NOMO-1 treated with DMSO at 0.1 percent for 48 hours (cell line): ENCODE results near the gene CIAO2A.
"Not testable (repeated sequence)": the region's sequence is repeated elsewhere in the genome, so short reads cannot be mapped to it uniquely, and the experiment has no call there.

Experiments used
- DNase-seq: peaks from one replicate; lab custom pipeline; 2025; ENCODE audit not compliant: unreplicated experiment; lab: John Stamatoyannopoulos, UW

The CIAO2A gene, protein sequence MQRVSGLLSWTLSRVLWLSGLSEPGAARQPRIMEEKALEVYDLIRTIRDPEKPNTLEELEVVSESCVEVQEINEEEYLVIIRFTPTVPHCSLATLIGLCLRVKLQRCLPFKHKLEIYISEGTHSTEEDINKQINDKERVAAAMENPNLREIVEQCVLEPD

DNA sequence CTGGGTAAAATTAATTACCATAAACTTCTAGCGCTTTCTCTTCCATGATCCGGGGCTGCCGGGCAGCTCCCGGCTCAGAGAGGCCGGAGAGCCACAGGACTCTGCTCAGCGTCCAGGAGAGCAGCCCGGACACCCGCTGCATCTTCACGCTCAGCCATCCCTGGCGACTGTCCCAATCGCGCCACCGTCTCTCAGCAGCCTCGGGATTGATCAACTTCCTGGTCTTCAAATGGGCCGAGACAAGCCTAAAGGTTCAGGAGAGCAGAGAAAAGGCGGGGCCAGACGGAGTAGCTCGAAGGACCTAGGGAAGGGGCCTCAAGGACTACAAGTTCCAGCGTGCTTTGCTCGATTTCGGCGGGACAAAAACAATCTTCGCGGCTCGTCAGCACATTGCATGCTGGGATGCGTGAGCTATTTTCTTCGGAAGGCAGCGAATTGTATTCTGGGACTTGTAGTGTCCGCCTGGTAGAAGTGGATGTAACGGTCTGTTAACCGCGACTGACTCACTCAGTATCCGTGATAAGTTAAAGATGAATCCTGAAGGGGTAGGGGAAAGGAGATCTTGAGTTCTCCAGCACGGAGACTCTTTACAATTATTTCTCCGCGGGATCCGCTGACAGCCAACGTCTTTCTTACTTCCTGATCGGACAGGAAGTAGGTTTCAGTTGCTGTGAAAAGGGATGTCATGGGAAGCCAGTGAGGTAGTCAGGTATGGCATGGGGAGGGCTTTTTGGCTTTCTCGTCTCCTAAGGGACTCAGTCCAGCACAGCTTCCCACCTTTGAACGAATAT is at the start of gene CIAO2A:
CIAO2A (minus strand) TSS at position 212 of the 791 bp plus-strand sequence; CDS start at position 142, 70 bp downstream.
- DNase-seq: peak; percentile 100

DNA sequence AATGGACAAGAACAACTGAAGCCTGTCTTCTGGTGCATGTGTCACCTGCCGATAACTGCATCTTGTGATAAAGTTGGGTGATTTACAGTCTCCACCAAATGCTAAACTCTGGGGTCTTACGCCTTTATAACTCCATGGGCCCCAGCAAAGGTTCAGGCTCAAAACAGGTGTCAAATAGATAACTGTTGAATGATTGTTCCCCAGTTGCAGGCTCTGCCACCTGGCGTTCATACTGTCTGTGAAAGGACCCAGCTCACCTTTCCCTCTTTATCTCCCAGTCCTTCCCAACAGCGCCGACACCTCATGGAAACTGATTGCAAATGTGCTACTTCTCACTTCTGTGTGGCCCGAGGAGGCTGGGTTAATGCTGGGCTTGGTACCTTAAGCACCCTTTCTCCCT is 49.6 kb upstream of the CIAO2A start:
- no peak for DNase-seq

DNA sequence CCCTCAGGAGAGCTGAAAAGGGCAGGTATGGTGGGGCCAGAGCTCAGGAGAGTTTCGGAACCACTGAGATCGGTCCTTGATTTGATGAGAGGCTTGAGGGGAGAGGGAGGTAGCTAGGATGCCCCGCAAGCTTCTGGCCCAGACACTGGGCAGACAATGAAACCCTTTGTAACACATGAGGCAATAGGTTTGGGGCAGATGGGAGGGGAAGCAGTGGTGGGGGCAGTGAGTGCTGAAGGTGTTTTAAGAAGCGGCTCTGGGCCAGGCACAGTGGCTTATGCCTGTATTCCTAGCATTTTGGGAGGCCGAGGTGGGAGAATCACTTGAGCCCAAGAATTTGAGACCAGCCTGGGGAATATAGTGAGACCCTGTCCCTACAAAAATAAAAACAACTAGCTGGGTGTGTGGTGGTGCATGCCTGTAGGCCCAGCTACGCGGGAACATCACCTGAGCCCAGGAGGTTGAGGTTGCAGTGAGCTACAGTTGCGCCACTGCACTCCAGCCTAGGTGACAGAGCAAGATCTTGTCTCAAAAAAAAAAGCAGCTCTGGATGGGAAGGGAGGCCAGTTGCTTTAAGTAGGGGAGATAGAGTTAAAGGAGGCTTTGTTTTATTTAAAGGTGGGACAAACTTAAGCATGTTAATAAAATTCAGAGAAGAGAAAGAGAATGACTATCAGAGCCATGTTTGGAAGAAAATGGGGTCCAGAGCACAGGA is 48.3 kb upstream of the CIAO2A start:
- DNase-seq: no peak

DNA sequence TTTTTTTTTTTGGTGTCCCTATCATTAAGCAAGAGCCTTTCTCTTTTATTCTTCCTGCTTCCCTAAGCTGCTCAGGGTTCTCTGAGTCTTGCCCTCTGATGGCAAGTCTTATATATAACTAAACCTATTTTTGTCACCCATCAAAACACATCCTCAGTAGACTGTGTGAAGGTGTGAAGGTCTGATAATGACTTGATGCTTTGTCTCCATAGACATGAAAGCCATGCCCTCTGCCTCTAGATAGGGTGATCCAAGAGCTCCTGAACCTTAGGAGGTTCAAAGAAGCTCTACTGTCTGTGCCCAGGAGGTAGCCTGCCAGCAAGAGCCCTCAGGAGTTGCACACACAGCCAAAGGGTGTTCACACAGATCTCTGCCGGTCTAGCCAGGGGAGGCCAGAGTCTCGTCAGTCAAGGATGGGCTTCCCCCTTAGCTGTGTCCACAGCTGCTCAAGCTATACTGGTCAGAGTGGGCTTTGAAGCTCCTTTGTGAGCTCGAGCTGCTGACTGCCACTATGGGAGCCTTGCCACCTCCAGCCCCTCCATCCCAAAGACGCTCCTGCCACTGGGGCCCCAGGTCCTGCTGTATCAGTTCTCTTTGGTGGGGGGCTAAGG is 44.8 kb upstream of the CIAO2A start:
- no peak for DNase-seq

DNA sequence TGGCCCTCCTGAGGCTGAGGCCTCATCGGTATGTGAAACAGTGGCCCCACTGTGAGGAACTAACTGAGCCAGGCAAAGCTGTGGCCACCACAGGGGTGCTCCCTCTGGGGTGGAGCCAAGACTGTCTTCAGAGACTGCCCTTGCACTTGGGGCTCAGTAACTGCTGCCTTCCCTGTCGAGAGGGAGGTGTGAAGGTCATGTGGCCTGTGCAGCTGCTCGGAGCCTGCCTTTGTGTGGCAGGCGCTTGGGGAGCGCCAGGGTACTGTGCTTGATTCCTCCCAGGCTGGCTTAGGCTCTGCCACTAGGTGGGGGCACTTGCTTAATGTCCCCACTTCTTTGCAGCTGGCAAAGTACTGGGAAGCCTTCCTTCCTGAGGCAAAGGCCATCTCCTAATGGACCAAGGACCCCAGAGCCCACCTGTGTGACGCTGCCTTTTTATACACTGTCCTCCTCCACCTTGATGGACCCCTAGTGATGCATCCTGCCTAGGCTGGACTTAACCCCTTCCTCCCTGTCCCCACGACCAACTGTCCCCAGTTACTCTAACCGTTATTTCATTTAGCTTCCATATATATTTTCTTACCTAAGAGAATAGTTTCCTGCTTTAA is 43.7 kb upstream of the CIAO2A start:
- DNase-seq: no peak

DNA sequence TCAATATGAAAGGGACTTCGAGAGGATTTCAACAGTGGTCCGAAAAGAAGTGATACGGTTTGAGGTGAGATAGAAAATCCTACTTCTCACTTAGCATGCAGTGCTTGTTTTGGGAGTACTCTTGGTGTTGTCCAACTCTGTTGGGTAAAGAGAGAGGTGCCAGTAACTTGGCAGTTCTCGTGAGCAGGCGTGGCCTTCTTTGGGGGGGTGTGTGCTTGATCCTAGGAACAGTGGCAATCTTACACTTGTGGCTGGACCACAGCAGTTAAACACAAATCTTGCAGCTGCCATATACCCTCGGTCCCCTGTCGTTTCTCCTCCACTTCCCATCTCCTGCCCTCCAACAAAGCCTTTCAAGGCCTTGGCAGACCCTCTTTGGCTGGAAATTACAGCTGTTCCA is 42.7 kb upstream of the CIAO2A start:
- no peak for DNase-seq

DNA sequence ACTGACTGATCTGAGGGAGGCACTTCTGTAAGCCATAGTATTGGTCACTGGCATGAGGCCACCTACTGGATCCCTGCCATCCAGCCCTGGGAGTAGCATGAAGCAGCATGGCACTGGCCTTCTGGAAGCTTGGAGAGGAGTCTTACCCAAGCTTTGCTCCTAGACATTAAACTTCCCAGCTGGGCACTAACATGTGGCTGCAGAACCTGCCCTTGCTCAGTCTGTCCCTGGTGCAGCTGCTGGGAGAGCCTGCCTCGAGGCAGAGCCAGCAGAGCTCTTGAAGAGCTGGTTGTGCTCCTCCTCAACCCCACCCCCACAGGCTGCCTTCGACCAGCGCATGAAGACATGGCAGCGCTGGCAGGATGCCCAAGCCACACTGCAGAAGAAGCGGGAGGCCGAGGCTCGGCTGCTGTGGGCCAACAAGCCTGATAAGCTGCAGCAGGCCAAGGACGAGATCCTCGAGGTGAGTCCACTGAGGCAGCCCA is 40.7 kb upstream of the CIAO2A start:
- no peak for DNase-seq

DNA sequence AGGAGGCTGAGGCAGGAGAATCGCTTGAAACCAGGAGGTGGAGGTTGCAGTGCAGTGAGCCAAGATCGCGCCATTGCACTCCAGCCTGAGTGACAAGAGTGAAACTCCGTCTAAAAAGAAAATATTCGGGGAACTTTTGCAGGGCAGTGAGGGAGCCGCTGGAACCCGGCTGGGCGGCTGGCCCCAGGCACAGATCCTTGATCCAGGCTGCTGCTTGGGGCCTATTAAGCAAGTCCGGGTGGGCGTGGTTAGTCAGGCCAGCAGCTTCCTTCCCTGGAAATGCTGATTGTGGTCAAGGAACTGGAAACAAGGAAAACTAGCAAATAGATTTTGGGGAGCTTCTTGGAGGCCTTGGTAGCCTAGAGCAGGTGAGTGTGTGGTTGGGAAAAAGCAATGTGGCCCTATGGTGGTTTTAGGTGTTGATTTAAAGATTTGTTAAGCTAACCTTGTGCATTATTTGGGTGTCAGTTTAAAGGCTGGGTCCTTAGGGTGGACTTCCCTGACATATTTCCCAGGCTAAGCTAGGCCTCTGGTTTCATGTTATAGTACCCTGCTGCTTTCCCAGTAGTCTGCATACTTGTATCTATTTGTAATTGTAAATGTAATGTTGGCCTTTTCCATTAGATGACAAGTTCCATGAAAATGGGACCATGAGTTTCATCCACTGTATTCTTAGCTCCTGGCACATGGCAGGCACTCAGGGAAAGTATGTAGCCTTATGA is 40.1 kb upstream of the CIAO2A start:
- DNase-seq: no peak

DNA sequence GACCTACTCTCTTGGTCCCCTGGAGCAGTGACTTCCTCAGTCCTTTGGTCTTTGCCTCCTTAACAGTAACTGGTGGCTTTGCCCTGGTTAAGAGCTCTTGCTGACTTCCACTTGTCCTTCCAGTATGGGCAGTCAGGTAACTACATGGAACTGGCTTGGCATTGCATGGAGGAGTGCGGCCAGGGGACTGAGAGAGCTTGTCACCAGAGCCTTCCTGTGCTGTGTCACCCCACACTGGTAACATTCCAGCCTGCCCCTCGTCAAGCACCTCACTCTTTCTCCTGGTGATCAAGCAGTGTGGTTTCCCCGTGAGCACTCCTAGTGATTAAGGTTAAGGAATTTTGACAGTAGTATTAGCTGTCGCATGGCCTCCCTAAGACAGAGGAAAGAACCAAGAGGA is 38.6 kb upstream of the CIAO2A start:
- DNase-seq: no peak

DNA sequence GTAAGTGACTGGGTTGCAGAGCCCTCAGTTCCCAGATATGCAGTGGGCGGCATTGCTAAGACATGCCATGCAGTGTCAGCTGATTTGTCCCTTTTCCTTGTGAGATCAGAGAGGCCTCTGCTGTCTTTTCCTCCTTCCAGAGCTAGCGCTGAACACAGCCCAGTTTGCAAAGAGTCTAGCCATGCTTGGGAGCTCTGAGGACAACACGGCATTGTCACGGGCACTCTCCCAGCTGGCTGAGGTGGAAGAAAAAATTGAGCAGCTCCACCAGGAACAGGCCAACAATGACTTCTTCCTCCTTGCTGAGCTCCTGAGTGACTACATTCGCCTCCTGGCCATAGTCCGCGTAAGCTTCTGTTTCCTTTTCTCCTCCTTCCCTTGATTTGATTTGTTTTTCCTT is 37.9 kb upstream of the CIAO2A start:
- DNase-seq: no peak

DNA sequence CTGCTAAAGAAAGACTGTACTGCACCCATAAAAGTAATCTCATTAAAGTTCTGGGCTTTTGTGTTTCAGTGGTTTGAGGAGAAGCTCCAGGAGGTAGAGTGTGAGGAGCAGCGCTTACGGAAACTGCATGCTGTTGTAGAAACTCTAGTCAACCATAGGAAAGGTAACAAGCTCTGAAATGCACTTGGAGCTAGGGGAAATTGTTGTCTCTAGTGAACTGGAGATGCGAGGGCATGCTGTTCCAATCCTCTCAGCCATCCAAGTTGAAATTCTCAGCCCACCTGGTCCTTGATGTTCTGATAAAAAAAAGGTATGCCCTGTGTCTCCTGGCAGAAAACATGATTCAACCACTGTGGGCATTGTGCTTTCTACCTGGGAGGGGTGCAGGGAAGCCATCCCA is 36.5 kb upstream of the CIAO2A start:
- DNase-seq: no peak

DNA sequence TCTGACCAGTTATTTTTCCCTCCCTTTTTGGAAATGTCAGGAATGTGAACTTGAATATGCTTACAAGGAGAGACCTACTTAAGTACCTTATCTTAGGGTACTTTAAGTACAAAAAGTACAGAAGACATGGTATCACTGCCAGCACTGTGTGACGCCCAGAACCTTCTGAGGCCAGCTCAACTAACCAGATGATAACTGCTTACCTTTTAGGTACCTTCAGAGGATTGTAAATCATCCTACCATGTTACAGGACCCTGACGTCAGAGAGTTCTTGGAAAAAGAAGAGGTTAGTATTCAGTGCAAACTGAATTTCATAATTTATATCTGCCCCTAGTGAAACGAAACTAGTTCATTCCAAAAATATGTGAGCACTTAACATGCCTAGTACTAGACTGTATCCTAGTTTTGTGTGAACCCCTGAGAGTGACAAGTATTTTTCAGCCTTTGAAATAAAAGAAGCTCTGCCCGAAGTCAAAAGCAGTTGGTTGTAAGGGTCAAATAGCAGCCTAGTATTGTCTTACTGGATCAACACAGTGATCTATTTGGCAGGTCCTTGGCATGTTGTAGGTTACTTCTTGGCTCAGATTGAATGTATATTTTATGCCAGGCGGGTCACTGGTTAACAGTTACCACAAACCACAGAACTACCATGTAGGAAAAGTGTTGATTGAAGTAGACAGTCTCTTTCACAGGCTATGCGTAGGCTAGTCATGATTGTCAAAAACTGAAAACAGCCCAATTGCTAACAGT is 34.1 kb upstream of the CIAO2A start:
- no peak for DNase-seq

DNA sequence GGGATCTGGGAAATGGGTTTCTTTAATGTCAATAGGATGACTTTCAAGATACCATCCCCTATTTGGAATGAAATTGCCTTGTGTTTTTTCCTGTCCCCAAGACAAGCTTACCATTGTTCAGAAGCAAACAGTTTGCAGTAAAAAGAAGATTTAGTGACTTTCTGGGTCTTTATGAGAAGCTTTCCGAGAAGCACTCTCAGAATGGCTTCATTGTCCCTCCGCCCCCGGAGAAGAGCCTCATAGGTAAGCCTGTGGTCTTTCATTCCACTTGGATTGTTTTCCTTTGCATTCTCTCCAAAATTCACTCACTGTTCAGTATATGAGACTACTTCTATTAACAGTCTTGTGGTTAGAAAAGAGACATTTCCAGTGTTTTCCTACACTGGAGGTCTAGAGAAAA is 32.3 kb upstream of the CIAO2A start:
- DNase-seq: no peak

DNA sequence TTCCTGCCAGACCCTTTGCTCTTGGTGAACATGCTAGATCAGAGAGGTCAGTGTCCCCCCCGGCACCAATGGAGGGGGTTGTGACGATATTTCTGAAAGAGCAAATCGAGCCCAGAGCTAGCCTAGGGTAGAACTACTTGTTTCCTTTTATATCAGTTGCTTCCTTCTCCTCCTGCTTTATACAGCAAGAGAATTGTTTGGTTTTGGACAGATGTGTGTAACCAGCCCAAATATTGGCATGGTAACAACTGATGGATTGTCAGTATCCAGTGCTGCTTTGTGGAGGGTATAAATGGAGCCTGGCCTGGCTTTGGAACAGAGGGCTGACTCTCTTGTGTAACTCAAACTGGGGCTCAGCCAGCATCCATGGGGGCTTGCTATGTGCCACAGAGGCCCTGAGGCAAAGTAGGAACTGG is 29.3 kb upstream of the CIAO2A start:
- no peak for DNase-seq

DNA sequence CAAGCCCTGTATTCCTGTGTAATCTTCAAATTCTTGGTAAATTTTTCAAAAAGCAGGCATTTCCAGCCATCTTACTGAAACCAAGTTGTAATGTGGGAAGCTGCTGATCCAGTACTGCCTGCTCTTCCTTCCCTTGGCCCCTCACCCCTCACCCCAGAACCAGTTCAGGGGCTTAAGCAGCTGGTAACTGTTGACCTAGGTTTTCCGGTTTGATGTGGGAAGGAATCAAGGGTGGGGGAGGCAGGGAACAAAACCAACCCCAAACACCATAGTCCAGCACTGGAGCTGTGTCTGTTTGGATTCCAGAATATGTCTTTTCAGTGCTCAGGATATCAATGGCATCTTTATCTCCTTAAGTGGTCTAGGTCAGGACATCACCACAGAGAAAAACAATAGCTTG is 28.8 kb upstream of the CIAO2A start:
- no peak for DNase-seq

DNA sequence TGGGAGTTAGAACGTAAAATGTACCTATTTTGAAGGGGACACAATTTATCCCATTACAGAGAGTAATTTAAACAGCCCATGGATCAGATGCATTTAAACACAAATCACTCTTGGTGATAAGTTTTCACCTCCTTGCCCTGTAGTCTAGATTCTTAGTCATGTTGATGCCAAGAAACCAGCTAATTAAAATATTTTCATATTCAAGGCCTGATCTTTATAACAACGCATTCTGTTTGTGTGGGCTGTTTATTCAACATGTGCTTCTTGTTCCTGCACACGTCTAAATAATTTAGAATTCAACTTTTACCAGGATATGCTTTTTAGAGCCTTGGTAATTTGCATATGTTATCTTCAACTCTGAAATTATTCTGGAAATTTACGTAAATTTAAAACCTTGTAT is 28.0 kb upstream of the CIAO2A start:
- DNase-seq: no peak

DNA sequence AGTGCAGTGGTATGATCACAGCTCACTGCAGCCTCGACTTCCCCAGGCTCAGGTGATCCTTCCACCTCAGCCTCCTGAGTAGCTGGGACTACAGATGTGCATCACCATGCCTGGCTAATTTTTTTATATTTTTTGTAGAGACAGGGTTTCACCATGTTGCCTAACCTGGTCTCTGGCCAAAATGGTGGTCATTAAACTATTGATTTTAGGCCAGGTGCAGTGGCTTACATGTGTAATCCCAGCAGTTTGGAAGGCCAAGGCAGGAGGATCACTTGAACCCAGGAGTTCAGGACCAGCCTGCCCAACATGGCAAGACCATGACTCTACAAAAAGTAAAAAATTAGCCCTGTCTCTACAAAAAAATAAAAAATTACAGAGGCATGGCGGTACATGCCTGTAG is 26.7 kb upstream of the CIAO2A start:
- DNase-seq: not testable (repeated sequence)

DNA sequence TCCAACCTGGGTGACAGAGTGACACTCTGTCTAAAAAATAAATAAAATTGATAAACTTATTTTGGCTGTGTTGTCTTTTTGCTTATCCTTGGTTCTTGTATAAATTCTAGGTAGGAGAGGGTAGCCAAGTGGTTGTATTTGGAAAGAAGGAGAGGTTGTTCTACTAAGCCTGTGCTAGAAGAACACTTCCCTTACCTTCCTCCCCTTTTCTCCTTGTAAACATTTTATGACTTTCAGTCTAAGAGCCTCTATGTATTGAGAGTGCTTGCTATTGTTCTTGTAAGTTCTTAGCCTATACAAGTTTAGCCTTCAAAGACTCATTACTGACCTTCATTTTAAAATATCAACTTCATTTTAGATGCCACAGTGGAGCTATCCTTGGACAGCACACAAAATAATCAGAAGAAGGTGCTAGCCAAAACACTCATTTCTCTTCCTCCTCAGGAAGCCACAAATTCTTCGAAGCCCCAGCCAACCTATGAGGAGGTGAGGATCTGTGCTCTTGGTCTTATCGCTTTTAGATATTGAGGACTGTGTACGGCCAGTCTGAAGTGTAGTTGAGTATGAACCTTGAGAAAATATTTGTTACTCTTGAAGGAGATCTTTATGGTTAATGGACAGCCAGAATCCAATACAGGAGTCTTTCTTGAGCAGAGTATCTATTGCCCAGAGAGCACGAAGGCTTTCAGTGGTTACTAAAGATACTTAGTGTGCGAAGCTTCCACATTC is 24.3 kb upstream of the CIAO2A start:
- DNase-seq: no peak

DNA sequence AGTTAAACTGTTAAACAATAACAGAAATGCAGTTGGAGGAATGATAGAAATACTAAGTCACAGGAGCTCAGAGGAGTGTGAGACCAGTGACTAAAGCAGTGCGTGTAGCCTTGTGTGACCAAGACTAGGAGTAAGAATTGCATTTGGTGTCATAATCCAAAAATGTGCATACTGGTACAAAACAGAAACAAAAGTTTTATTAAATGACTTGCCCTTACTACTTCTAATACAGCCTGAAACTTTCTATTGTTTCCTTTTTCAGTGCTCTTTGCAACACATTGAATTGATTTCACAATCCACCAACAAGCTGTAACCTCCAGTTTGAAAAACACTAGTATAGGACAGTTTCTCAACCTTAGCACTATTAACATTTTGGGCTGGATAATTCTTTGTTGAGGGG is 19.3 kb upstream of the CIAO2A start:
- peak; percentile 70 for DNase-seq
